HepG2 (cell line): ENCODE data around the gene ZNF391. TPM values are rescaled to one million over a fixed set of nuclear protein-coding genes. Genes with fewer than 3 reads are reported as not detected.

ENCODE experiments used
- ATAC-seq: fragments of 200-7000 bp; cut with Tn5 transposase; 3 replicates; pipeline ENCODE4 v1.9.1; 2020; ENCODE audit warnings: mild to moderate bottlenecking, moderate library complexity
- BruUV-seq: library from RNA; stranded (reverse); fragments of 400-500 nt; replicated peaks from 2 replicates; lab custom pipeline; 2021; lab: Mats Ljungman, UMichigan
- CTCF ChIA-PET: fragments of 300-600 bp; formaldehyde crosslinking; extraction: SDS; loops from one replicate; lab custom pipeline; 2021; ENCODE audit warnings: low total read pairs, inconsistent platforms, low intra/inter-chr PET ratio; lab: Yijun Ruan, JAX
- POLR2A ChIA-PET: fragments of 350-600 bp; sonication (Branson Sonifier 250); formaldehyde crosslinking; loops from one replicate; lab custom pipeline; 2020; ENCODE audit warnings: antibody characterized with exemption, inconsistent platforms; lab: Yijun Ruan, JAX
- DNase-seq: peaks from one replicate; pipeline ENCODE4 v3.0.0-alpha.2; 2015; ENCODE audit warnings: low spot score
- FAIRE-seq: peaks from 3 replicates; lab custom pipeline; 2011; peaks lifted over from hg19 to GRCh38; lab: Jason Lieb, UNC
- H2AFZ ChIP-seq: one replicate; pipeline ENCODE4 v1.6.1; 2011; ENCODE audit warnings: low read length, inconsistent platforms
- H3K27ac ChIP-seq: fragments of 300-600 bp; 3 replicates; pipeline ENCODE4 v1.8.0; 2011; ENCODE audit warnings: mixed run types, mild to moderate bottlenecking, mixed read lengths, low read length, inconsistent platforms; ENCODE audit not compliant: insufficient read depth; ENCODE audit errors: extremely low read length
- H3K27me3 ChIP-seq, 2 experiments: fragments of 200-600 bp in 1 of 2; 2 replicates in 1 of 2; 3 replicates in 1 of 2; pipeline versions ENCODE4 v1.6.0 to v1.8.0; 2011; ENCODE audit warnings: low read length in 2 of 2, mild to moderate bottlenecking in 2 of 2, moderate library complexity in 2 of 2, inconsistent platforms in 1 of 2; ENCODE audit not compliant: insufficient read depth in 2 of 2, control insufficient read depth in 1 of 2
- H3K36me3 ChIP-seq, 2 experiments: fragments of 200-600 bp in 1 of 2; replicated peaks in 1 of 2; 2 replicates in 1 of 2; 3 replicates in 1 of 2; pipeline versions ENCODE4 v1.5.1 to v1.8.0; 2011; ENCODE audit warnings: low read length in 2 of 2, inconsistent platforms in 1 of 2; ENCODE audit not compliant: insufficient read depth in 2 of 2, control insufficient read depth in 1 of 2
- H3K4me1 ChIP-seq: 2 replicates; pipeline ENCODE4 v1.5.1; 2012; ENCODE audit warnings: low read length, inconsistent platforms; ENCODE audit not compliant: insufficient read depth
- H3K4me2 ChIP-seq: 2 replicates; pipeline ENCODE4 v1.6.0; 2011; ENCODE audit warnings: low read depth, low read length, inconsistent platforms
- H3K4me3 ChIP-seq, 3 experiments: fragments of 200-600 bp in 1 of 3; sonication (generic), shearing (Covaris generic) in 1 of 3; replicated peaks in 1 of 3; 2 replicates each; pipeline ENCODE4 v1.5.1; 2011 to 2016; ENCODE audit warnings: low read length in 3 of 3, inconsistent platforms in 2 of 3, low read depth in 2 of 3, mild to moderate bottlenecking in 2 of 3, control low read depth in 1 of 3, mixed read lengths in 1 of 3; ENCODE audit not compliant: insufficient read depth in 1 of 3
- H3K79me2 ChIP-seq: one replicate; pipeline ENCODE4 v1.6.1; 2011; ENCODE audit warnings: low read length, inconsistent platforms; ENCODE audit not compliant: insufficient read depth
- H3K9ac ChIP-seq: 2 replicates; pipeline ENCODE4 v1.6.0; 2011; ENCODE audit warnings: mild to moderate bottlenecking, low read depth, low read length, inconsistent platforms; ENCODE audit not compliant: insufficient read depth
- H3K9me3 ChIP-seq: 2 replicates; pipeline ENCODE4 v1.5.1; 2012; ENCODE audit warnings: mild to moderate bottlenecking, low read length
- H4K20me1 ChIP-seq: 2 replicates; pipeline ENCODE4 v1.6.0; 2011; ENCODE audit warnings: inconsistent platforms, mild to moderate bottlenecking, low read length, moderate library complexity; ENCODE audit not compliant: insufficient read depth
- PHF20 ChIP-seq: sonication (generic); formaldehyde crosslinking; IDR thresholded peaks from 2 replicates; pipeline ENCODE4 v1.5.0; 2020; ENCODE audit warnings: mild to moderate bottlenecking, missing genetic modification reagents
- PRMT3 ChIP-seq: sonication (generic); formaldehyde crosslinking; IDR thresholded peaks from 2 replicates; pipeline ENCODE4 v1.8.1; 2022; ENCODE audit warnings: low read depth, mild to moderate bottlenecking, moderate library complexity, missing genetic modification reagents, borderline replicate concordance
- SIX4 ChIP-seq: sonication (generic); formaldehyde crosslinking; IDR thresholded peaks from 2 replicates; pipeline ENCODE4 v1.4.0; 2020; ENCODE audit warnings: missing genetic modification reagents
- ZFP41 ChIP-seq: sonication (generic); formaldehyde crosslinking; IDR thresholded peaks from 2 replicates; pipeline ENCODE4 v1.4.0; 2020; ENCODE audit warnings: mild to moderate bottlenecking, missing genetic modification reagents, borderline replicate concordance
- ZFP62 ChIP-seq: sonication (generic); formaldehyde crosslinking; IDR thresholded peaks from 2 replicates; pipeline ENCODE4 v1.4.0; 2020; ENCODE audit warnings: missing genetic modification reagents
- ZNF282 ChIP-seq: fragments of 450-650 bp; IDR thresholded peaks from 2 replicates; pipeline ENCODE4 v1.6.1; 2018; ENCODE audit not compliant: partially characterized antibody
- WGBS: methylation state at CpG from one replicate; pipeline ENCODE4 v1.1.6; 2017; ENCODE audit warnings: low lambda C conversion rate; 5-methylcytosine and 5-hydroxymethylcytosine counted together
- in situ Hi-C: cut with HindIII; loops from 2 replicates; pipeline ENCODE4 v1.10.0; 2017; ENCODE audit warnings: low pct_unique_long_range_greater_than_20kb; ENCODE audit not compliant: extremely low pct_ligation_motif_present
- intact Hi-C: fragments of 100-400 bp; cut with micrococcal nuclease; formaldehyde crosslinking; loops from one replicate; pipeline ENCODE4 v1.10.0; 2022; ENCODE audit not compliant: unreplicated experiment
- polyA plus RNA-seq, 8 experiments: library from polyadenylated mRNA; depleted of rRNA in 3 of 8; stranded (reverse) in 7 of 8; unstranded in 1 of 8; fragments of >200 nt; fragmentation: Illumina TruSeq in 4 of 8; extraction: Trizol in 4 of 8; gene quantifications; 2 replicates each; pipeline versions ENCODE4 v1.2.1 to v1.2.3, GENCODE V29; 2011 to 2016; ENCODE audit warnings: low read depth in 4 of 8, missing spikeins in 1 of 8, mixed read lengths in 1 of 8; ENCODE audit not compliant: insufficient read depth in 1 of 8
- total RNA-seq, 5 experiments: library from RNA; depleted of rRNA; stranded (reverse); fragments of >200 nt; fragmentation: Illumina TruSeq; extraction: Trizol; gene quantifications; 2 replicates each; pipeline ENCODE4 v1.2.3, GENCODE V29; 2016; ENCODE audit warnings: low read depth in 1 of 5
- TF ChIP-seq, protein P1 (sequence below): sonication (generic); formaldehyde crosslinking; IDR thresholded peaks from 2 replicates; pipeline ENCODE4 v1.8.1; 2023; ENCODE audit warnings: missing genetic modification reagents, inconsistent platforms, borderline replicate concordance
- TF ChIP-seq, protein P2 (sequence below): sonication (generic); formaldehyde crosslinking; IDR thresholded peaks from 2 replicates; pipeline ENCODE4 v1.4.0; 2020; ENCODE audit warnings: missing genetic modification reagents

ZNF391 gene
- total and polyA plus RNA-seq, 2 of the 13 experiments (the other 11 are each of a cell fraction or from before 2014, with no cell fraction given): 0.78 to 1.7 TPM

DNA sequence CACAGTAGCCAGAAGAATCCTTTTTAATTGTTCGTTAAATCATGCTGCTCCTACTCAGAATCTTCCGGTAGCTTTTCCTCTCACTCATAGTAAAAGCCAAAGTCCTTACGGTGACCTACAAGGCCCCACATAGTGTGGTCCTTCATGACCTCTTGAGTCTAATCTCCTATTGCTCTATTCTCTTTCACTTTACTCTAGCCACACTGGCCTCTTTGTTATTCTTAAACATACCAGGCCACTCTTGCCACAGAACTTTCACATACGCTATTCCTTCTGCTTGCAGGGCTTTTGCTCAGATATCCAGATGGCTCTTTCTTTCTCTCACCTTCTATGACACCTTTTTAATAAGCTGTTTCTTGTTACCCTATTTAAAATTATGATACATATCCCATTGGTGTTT, 25.7 kb downstream of the ZNF391 start:
- H3K4me1 ChIP-seq: no peaks in the 10 kb centered on the region
- TF ChIP-seq ZFP62: no peak
- TF ChIP-seq, protein P1, sequence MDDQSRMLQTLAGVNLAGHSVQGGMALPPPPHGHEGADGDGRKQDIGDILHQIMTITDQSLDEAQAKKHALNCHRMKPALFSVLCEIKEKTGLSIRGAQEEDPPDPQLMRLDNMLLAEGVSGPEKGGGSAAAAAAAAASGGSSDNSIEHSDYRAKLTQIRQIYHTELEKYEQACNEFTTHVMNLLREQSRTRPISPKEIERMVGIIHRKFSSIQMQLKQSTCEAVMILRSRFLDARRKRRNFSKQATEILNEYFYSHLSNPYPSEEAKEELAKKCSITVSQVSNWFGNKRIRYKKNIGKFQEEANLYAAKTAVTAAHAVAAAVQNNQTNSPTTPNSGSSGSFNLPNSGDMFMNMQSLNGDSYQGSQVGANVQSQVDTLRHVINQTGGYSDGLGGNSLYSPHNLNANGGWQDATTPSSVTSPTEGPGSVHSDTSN (CRISPR knock-in tag): no peak
- TF ChIP-seq, protein P2, sequence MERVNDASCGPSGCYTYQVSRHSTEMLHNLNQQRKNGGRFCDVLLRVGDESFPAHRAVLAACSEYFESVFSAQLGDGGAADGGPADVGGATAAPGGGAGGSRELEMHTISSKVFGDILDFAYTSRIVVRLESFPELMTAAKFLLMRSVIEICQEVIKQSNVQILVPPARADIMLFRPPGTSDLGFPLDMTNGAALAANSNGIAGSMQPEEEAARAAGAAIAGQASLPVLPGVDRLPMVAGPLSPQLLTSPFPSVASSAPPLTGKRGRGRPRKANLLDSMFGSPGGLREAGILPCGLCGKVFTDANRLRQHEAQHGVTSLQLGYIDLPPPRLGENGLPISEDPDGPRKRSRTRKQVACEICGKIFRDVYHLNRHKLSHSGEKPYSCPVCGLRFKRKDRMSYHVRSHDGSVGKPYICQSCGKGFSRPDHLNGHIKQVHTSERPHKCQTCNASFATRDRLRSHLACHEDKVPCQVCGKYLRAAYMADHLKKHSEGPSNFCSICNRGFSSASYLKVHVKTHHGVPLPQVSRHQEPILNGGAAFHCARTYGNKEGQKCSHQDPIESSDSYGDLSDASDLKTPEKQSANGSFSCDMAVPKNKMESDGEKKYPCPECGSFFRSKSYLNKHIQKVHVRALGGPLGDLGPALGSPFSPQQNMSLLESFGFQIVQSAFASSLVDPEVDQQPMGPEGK (CRISPR knock-in tag): no peak
- TF ChIP-seq, all 625 proteins: peak for 0

DNA sequence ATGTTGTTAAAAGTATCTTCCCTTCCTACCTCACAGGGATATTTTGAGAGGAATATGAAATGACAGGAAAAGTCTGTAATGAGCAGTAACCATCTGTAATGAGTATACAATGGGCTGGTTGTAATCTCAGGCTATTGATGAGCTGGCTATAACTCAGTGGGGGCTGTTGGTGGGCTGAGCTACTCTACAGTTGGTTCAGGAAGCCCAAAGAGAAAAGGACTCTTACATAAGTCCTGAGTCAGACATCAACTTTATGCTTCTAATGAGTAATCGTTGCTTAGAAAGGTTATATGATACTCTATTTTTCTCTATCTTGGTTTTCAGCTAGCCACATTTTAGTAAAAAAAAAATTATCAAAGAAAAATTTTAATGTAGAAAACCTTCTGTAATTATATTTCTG, 26.4 kb downstream of the ZNF391 start:
- Histone ChIP-seq H3K27me3 (peaks cover 0 to 2% of the 10 kb centered on the region in 2 experiments; a peak in 1 of 5 replicates), H3K4me2 (no peak overlapping the region), H3K9ac (no peak overlapping the region), H2AFZ (no peak overlapping the region), H3K4me3 (no peak overlapping the region), H3K4me1 (no peaks in the 10 kb centered on the region), H3K79me2 (no peaks in the 10 kb centered on the region), H3K27ac (no peak overlapping the region), H3K36me3 (no peaks in the 10 kb centered on the region; a peak in 1 of 5 replicates), H4K20me1 (no peaks in the 10 kb centered on the region), H3K9me3 (peaks cover 8% of the 10 kb centered on the region; the same call in 1 of the 2 replicates)
- in situ Hi-C loops (no loop called here), intact Hi-C loops (no loop called here)
- no TSS peak for BruUV-seq
- ChIA-PET CTCF (no interaction called here), POLR2A (no interaction called here)
- WGBS: 0% methylated on average over 1 of the region's 1 CpG
- DNase-seq (no peak), FAIRE-seq (no peak), ATAC-seq (no peak)
- TF ChIP-seq SIX4 (CRISPR knock-in tag): no peak
- no peak for TF ChIP-seq PHF20 (CRISPR knock-in tag)
- no peak for TF ChIP-seq PRMT3 (CRISPR knock-in tag)
- no peak for TF ChIP-seq ZFP41 (CRISPR knock-in tag)
- no peak for TF ChIP-seq ZNF282

More for the DNA sequence above, 25.7 kb downstream of the ZNF391 start:
- Histone ChIP-seq H3K9me3 (peaks cover 8% of the 10 kb centered on the region; the same call in 1 of the 2 replicates), H3K4me2 (no peak overlapping the region), H3K4me3 (no peak overlapping the region), H3K27me3 (no peaks in the 10 kb centered on the region), H3K27ac (no peak overlapping the region), H2AFZ (no peak overlapping the region), H4K20me1 (no peaks in the 10 kb centered on the region), H3K9ac (no peak overlapping the region), H3K79me2 (no peaks in the 10 kb centered on the region), H3K36me3 (no peaks in the 10 kb centered on the region)
- WGBS: 26% methylated on average over 4 of the region's 4 CpGs
- intact Hi-C loops (no loop called here), in situ Hi-C loops (no loop called here)
- ChIA-PET CTCF (no interaction called here), POLR2A (no interaction called here)
- ATAC-seq (no peak), FAIRE-seq (no peak), DNase-seq (no peak)
- no TSS peak for BruUV-seq
